IMR-90 (cell line): Measurements from ENCODE around the gene GPC5.

Source experiments
- BHLHE40 ChIP-seq: fragments of 150-350 bp; IDR thresholded peaks from 2 replicates; pipeline ENCODE4 v1.6.1; 2016; ENCODE audit warnings: mild to moderate bottlenecking, low read depth, low read length
- CHD1 ChIP-seq: IDR thresholded peaks from 2 replicates; pipeline ENCODE4 v1.6.1; 2012; ENCODE audit warnings: low read depth, low read length, improper control_type of control experiment
- FOS ChIP-seq: fragments of 150-350 bp; IDR thresholded peaks from 2 replicates; pipeline ENCODE4 v1.6.1; 2016; ENCODE audit warnings: low read depth, low read length
- MXI1 ChIP-seq: IDR thresholded peaks from 2 replicates; pipeline ENCODE4 v1.6.1; 2012; ENCODE audit warnings: low read depth, mild to moderate bottlenecking, low read length, moderate library complexity, borderline replicate concordance
- POLR2A ChIP-seq: IDR thresholded peaks from 2 replicates; pipeline ENCODE4 v1.6.1; 2012; ENCODE audit warnings: mild to moderate bottlenecking, low read depth, low read length
- RAD21 ChIP-seq: IDR thresholded peaks from 2 replicates; pipeline ENCODE4 v1.6.1; 2012; ENCODE audit warnings: low read length, improper control_type of control experiment
- TF ChIP-seq, protein P1 (sequence below): conservative IDR thresholded peaks from 2 replicates; pipeline ENCODE4 v1.5.1; 2012; ENCODE audit warnings: mild to moderate bottlenecking, low read depth, low read length, improper control_type of control experiment

DNA sequence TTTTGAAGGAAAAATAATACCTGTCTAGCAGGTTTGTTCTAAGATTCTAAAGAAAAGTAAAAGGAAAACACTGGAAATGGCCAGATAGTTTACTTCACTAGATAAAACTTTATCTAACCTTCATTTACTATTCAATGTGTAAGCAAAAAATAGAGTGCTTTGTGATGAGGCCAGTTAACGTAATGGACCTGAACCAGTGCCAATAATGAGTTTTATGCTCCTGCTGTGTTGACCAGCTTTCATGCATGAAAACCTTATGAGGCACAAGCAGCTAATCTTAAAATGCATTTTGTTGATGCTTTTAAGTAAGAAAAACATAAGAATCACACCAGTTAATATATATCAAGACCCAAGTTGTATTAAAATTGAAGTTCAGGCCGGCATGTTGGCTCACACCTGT, 1211.0 kb downstream of the GPC5 start:
- TF ChIP-seq, protein P1, sequence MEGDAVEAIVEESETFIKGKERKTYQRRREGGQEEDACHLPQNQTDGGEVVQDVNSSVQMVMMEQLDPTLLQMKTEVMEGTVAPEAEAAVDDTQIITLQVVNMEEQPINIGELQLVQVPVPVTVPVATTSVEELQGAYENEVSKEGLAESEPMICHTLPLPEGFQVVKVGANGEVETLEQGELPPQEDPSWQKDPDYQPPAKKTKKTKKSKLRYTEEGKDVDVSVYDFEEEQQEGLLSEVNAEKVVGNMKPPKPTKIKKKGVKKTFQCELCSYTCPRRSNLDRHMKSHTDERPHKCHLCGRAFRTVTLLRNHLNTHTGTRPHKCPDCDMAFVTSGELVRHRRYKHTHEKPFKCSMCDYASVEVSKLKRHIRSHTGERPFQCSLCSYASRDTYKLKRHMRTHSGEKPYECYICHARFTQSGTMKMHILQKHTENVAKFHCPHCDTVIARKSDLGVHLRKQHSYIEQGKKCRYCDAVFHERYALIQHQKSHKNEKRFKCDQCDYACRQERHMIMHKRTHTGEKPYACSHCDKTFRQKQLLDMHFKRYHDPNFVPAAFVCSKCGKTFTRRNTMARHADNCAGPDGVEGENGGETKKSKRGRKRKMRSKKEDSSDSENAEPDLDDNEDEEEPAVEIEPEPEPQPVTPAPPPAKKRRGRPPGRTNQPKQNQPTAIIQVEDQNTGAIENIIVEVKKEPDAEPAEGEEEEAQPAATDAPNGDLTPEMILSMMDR, result no peak
- TF ChIP-seq FOS (no peak), POLR2A (no peak), RAD21 (no peak), BHLHE40 (no peak), CHD1 (no peak), MXI1 (no peak)
